HG02981 (cell line): ENCODE data around the gene F12.
"Not testable (repeated sequence)": the region's sequence is repeated elsewhere in the genome, so short reads cannot be mapped to it uniquely, and the experiment has no call there.

Experiments used
- ATAC-seq: cut with Tn5 transposase; IDR thresholded peaks from one replicate; pipeline ENCODE4 v1.9.1; 2021; ENCODE audit warnings: mild to moderate bottlenecking, moderate library complexity; ENCODE audit not compliant: unreplicated experiment

F12 gene

GRCh38 chr5:177419046-177419445 lies 9.7 kb upstream of the F12 start:
- ATAC-seq, result no peak

GRCh38 chr5:177417081-177417480 lies 7.7 kb upstream of the F12 start:
- ATAC-seq, result not testable (repeated sequence)

GRCh38 chr5:177414481-177414880 lies 5.1 kb upstream of the F12 start:
- ATAC-seq, result no peak

GRCh38 chr5:177412603-177413233 lies 3.4 kb upstream of the F12 start:
- no peak for ATAC-seq

- no peak for ATAC-seq
Observed at GRCh38 chr5:177410575-177410974, 1.2 kb upstream of the F12 start.

GRCh38 chr5:177405805-177406204 lies 3.6 kb downstream of the F12 start:
- no peak for ATAC-seq

- no peak for ATAC-seq
Observed at GRCh38 chr5:177405312-177405711, 4.1 kb downstream of the F12 start.

GRCh38 chr5:177404641-177405179 lies 4.7 kb downstream of the F12 start:
- ATAC-seq, result no peak

- ATAC-seq, result peak; percentile 71
Observed at GRCh38 chr5:177403792-177404640, 5.3 kb downstream of the F12 start.

- peak; percentile 15 for ATAC-seq
Observed at GRCh38 chr5:177403102-177403791, 6.1 kb downstream of the F12 start.

GRCh38 chr5:177402271-177403043 lies 6.9 kb downstream of the F12 start:
- no peak for ATAC-seq

- no peak for ATAC-seq
Observed at GRCh38 chr5:177399997-177400868, 9.1 kb downstream of the F12 start, which contains the start of gene PFN3. Gene PFN3 (minus strand): TSS chr5:177400661. CDS start chr5:177400576, 85 bp downstream.

GRCh38 chr5:177397875-177398390 lies 11.4 kb downstream of the F12 start:
- no peak for ATAC-seq

- no peak for ATAC-seq
Observed at GRCh38 chr5:177396807-177397206, 12.6 kb downstream of the F12 start.

- no peak for ATAC-seq
Observed at GRCh38 chr5:177396078-177396477, 13.3 kb downstream of the F12 start.

- no peak for ATAC-seq
Observed at GRCh38 chr5:177393990-177394389, 15.4 kb downstream of the F12 start.

- ATAC-seq, result no peak
Observed at GRCh38 chr5:177393206-177393765, 16.1 kb downstream of the F12 start.

- no peak for ATAC-seq
Observed at GRCh38 chr5:177392765-177393164, 16.6 kb downstream of the F12 start.
